22Rv1 (cell line): ENCODE results near the gene HCN1.

Experiments used
- CTCF ChIP-seq: fragments of 450-650 bp; IDR thresholded peaks from 2 replicates; pipeline ENCODE4 v1.5.1; 2017; ENCODE audit warnings: mild to moderate bottlenecking
- ZFX ChIP-seq: fragments of 450-650 bp; IDR thresholded peaks from 2 replicates; pipeline ENCODE4 v1.6.1; 2017; ENCODE audit warnings: antibody characterized with exemption, borderline replicate concordance

GRCh38 chr5:45542421-45542820 is 153.8 kb downstream of the HCN1 start:
- TF ChIP-seq CTCF (no peak), ZFX (no peak)
